Effector memory CD8-positive, alpha-beta T cell (primary cell): Measurements from ENCODE around the gene CDC73.

Experiments
- ATAC-seq: fragments of 150-1000 bp; cut with Tn5 transposase; replicated peaks from 2 replicates; pipeline ENCODE4 v1.10.0; 2021; ENCODE audit warnings: mild to moderate bottlenecking, moderate library complexity
- DNase-seq, 3 experiments: peaks; one replicate each; pipeline ENCODE4 v3.0.0; 2021
- H3K27ac Mint-ChIP-seq, 2 donors: one replicate each; pipeline ENCODE4 v1.8.0; 2022; ENCODE audit warnings: mild to moderate bottlenecking in 2 of 2, mixed read lengths in 2 of 2, moderate library complexity in 2 of 2
- H3K27me3 Mint-ChIP-seq, 2 donors: one replicate each; pipeline ENCODE4 v1.8.0; 2022; ENCODE audit warnings: mixed read lengths in 2 of 2
- H3K36me3 Mint-ChIP-seq: one replicate; pipeline ENCODE4 v1.8.0; 2022; ENCODE audit warnings: mild to moderate bottlenecking, moderate library complexity, mixed read lengths; ENCODE audit not compliant: insufficient read depth
- H3K4me1 Mint-ChIP-seq, 2 donors: one replicate each; pipeline ENCODE4 v1.8.0; 2022; ENCODE audit warnings: low read depth in 2 of 2, mixed read lengths in 2 of 2
- H3K4me3 Mint-ChIP-seq, 2 donors: one replicate each; pipeline ENCODE4 v1.8.0; 2022; ENCODE audit warnings: mild to moderate bottlenecking in 2 of 2, mixed read lengths in 2 of 2, moderate library complexity in 2 of 2
- H3K9me3 Mint-ChIP-seq, 2 donors: one replicate each; pipeline ENCODE4 v1.8.0; 2022; ENCODE audit warnings: mixed read lengths in 2 of 2

The CDC73 gene

DNA sequence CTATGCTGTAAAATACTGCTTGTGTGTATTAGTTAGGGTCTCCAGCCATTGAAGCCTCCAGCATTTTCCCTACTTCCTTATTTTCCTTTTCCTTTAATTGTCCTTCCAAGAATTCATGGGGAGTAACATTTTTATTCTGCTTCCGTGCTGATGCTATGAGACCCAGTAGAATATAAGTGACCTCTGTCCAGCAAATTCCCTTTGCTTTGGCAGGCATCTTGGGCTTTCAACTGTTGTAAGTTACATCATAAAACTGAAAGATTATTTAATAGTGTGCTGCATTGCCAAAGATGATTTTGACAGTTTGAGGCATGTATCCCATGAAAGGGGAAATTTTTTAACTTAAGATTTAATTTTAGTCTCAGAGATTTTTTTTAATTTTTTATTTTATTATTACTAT is 112.7 kb downstream of the CDC73 start:
- Mint-ChIP-seq H3K36me3 (peaks cover 40% of the 10 kb centered on the region), H3K4me1 (peaks cover 8 to 17% of the 10 kb centered on the region in 2 donors), H3K27ac (no peak overlapping the region), H3K27me3 (no peaks in the 10 kb centered on the region), H3K4me3 (no peak overlapping the region), H3K9me3 (no peaks in the 10 kb centered on the region)
- DNase-seq (no peak), ATAC-seq (no peak)

DNA sequence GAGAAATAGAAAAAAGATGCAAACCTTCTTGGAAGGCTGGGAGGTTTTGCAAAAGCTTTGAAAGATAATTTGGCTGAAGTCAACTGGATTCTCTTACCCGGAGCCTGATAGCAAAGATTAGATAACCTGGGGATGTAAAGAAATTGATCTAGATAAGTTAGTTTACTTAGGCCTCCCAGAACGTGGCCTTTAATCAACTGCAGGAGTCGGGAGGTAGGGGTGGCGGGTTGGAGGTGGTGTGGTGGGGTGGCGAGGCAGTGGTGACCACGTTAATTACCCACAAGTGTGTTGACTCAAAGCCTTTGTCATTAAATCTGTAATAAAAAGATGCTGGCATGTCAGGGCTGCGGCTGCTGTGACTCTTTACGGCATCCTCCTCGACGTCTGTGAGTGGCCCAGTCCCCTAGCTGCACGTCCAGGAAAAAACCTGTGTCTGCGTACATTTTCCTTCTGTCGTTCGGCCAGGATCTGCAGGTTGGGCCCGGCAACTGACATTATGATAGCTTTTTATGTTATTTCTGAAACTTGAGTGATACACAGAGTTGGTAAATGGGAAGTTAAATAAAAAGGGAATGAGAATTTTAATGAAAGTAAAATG is 115.6 kb downstream of the CDC73 start:
- Mint-ChIP-seq H3K4me3 (no peak overlapping the region), H3K27ac (no peak overlapping the region), H3K36me3 (peaks cover 37% of the 10 kb centered on the region), H3K9me3 (peaks cover 0 to 4% of the 10 kb centered on the region in 2 donors), H3K27me3 (no peaks in the 10 kb centered on the region), H3K4me1 (peaks cover 32 to 33% of the 10 kb centered on the region in 2 donors)
- DNase-seq (no peak), ATAC-seq (no peak)

DNA sequence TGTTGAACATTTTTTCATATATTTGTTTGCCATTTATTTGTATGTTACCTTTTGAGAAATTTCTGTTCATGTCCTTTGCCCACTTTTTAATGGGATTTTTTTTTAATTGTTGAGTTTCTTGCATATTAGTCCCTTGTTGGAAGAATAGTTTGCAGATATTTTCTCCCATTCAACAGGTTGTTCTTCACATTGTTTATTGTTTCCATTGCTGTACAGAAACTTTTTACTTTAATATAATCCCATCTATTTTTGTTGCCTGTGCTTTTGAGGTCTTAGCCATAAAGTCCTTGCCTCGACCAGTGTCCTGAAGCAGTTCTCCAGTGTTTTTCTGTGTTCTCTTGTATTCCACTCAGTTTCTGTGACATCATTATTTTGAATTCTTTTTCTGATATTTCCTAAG is 118.8 kb downstream of the CDC73 start:
- H3K27ac Mint-ChIP-seq = peak overlapping the region; percentile 45 to 87
- H3K9me3 Mint-ChIP-seq = peaks cover 0 to 4% of the 10 kb centered on the region in 2 donors
- DNase-seq = no peak
- H3K4me1 Mint-ChIP-seq = peaks cover 39% of the 10 kb centered on the region in 2 donors
- no peaks in the 10 kb centered on the region for H3K27me3 Mint-ChIP-seq
- peaks cover 23% of the 10 kb centered on the region for H3K36me3 Mint-ChIP-seq
- no peak for ATAC-seq
- peak overlapping the region; percentile 59 for H3K4me3 Mint-ChIP-seq

DNA sequence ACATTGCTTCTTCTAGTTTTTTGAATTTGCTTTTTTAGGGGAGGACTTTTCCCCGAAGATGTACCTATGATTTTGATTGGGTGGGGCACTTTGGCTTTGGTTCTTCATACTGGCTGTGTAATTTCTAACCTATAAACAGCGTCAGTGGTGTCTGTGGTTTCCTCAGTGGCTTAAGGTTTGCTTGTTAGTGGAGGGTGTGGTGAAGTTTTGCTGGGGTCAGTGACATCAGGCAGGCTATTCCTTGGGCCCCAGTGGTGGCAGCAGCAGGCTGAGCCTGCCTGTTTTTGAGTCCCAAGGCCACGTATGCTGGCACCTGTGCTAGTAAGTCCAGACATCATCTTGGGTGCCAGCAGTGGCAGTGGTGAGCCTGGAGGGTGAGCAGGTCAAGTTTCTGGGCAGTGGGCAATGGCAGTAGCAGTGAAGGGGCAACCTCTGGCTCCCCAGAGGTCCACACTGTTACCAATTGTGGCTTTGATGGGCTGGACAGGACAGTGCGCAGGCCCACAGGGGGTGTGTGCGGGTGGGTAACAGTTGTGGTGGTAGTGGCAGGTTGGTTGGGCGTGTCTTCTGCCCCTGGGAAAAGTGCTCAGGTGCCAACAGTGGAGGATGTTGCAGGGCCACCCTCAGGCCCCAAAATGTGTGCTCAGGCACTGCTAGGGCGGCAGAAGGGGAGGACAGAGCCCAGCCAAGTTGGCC is 119.4 kb downstream of the CDC73 start:
- DNase-seq (no peak), ATAC-seq (peak; percentile 68)
- Mint-ChIP-seq H3K4me3 (peak overlapping the region; percentile 59), H3K9me3 (peaks cover 0 to 4% of the 10 kb centered on the region in 2 donors), H3K36me3 (peaks cover 23% of the 10 kb centered on the region), H3K27me3 (no peaks in the 10 kb centered on the region), H3K4me1 (peaks cover 39 to 42% of the 10 kb centered on the region in 2 donors), H3K27ac (peak overlapping the region; percentile 45 to 87)

DNA sequence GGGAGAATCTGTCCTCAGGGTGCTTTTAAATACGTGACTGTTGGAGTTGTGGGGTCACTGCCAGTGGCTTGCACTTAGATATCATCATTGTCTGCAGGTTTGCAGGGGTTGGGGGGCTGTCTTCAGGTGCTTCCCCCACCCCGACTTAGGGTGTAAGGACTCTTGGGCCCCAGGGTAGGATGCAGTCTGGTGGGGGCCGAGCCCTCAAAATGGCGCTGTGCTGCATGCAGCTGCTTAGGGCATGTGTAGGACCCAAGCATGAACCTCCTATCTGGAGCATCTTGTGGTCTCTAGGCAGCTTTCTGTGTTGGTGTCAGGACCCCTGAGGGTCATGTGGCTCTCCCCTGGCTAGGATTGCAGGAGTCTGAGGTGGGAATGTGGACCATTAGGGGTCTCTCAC is 120.2 kb downstream of the CDC73 start:
- Mint-ChIP-seq H3K9me3 (peaks cover 0 to 4% of the 10 kb centered on the region in 2 donors), H3K27ac (peak overlapping the region in 1 of 2 donors; percentile 87), H3K4me1 (peaks cover 39 to 42% of the 10 kb centered on the region in 2 donors), H3K36me3 (peaks cover 19% of the 10 kb centered on the region), H3K27me3 (no peaks in the 10 kb centered on the region), H3K4me3 (no peak overlapping the region)
- DNase-seq (no peak), ATAC-seq (no peak)

DNA sequence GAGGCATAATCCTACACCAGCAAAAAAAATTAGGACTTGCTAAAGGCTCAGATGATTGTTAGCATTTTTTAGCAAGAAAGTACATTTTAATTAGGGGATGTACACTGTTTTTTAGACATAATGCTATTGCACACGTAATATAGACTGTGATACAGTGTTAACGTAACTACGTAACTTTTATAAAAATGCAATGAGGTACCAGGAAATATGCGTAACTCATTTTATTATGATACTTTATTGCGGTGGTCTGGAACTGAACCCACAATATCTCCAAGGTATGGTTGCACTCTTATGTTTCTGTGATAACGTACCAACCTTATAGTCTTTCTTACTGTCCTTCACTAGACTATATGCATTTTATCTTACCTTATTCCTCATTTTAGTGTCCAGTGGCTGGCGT is 127.4 kb downstream of the CDC73 start:
- DNase-seq = no peak
- Mint-ChIP-seq H3K36me3 (peaks cover 34% of the 10 kb centered on the region), H3K9me3 (no peaks in the 10 kb centered on the region), H3K4me1 (peaks cover 10 to 11% of the 10 kb centered on the region in 2 donors), H3K27ac (no peak overlapping the region), H3K27me3 (no peaks in the 10 kb centered on the region), H3K4me3 (no peak overlapping the region)
- no peak for ATAC-seq

DNA sequence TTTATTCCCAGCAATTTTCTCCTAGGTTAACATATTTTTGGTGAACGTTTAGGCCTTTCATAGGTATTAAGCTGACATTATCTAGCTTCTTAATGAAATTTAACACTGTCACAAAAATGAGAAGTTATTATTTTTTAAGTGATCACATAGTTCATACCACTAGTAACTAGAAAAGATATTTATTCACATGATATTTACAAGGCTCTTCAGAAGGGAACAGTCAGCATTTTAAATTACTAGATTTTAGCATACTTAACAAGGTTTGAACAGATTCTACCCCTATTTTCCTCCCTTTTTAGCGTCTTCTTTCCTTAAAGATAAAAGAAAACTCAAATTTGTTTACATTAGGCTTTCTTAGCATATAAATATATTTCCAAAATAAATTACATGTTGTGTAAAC is 130.1 kb downstream of the CDC73 start:
- H3K27me3 Mint-ChIP-seq = no peaks in the 10 kb centered on the region
- no peaks in the 10 kb centered on the region for H3K9me3 Mint-ChIP-seq
- H3K4me3 Mint-ChIP-seq = no peak overlapping the region
- H3K27ac Mint-ChIP-seq = no peak overlapping the region
- peaks cover 2 to 3% of the 10 kb centered on the region in 2 donors for H3K4me1 Mint-ChIP-seq
- DNase-seq = no peak
- peaks cover 34% of the 10 kb centered on the region for H3K36me3 Mint-ChIP-seq
- no peak for ATAC-seq

DNA sequence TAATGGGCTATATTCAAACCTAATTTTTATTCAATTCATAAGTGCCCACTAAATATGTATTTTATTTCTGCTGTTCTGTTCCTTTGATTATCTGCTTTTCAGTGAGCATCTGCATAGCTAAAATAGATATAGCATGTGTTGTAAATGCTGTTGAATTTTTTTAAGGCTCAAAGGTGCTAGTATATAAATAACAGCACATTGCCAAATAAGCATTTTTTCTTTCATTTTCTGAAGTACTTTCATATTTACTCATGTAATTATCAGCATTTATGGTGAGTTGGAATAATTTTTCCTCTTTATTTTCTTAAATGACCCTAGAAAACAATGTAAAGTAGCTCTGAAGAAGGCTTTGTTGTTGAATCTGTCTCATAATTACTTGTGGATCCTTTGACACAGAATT is 134.2 kb downstream of the CDC73 start:
- no peak for DNase-seq

DNA sequence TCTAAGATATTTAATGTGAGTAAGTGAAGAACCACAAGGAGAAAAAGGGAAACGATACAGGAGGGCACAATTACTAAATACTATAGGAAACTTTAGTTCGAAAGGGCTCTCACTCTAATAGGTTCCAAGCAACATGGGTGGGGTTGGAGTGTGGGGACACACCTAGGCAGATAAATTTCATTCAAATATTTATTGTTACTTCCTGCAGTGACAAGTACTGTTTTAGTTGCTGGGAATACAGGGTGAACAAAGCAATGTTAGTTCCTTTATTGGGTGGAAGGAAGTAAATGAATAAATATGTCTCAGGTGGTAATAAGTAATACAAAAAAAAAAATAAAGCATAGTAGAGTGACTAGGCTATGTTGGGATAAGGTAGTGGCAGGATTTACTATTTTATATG is 137.8 kb downstream of the CDC73 start:
- H3K4me3 Mint-ChIP-seq = no peak overlapping the region
- no peaks in the 10 kb centered on the region for H3K9me3 Mint-ChIP-seq
- no peak for ATAC-seq
- DNase-seq = no peak
- no peaks in the 10 kb centered on the region for H3K27me3 Mint-ChIP-seq
- peaks cover 0 to 2% of the 10 kb centered on the region in 2 donors for H3K4me1 Mint-ChIP-seq
- no peaks in the 10 kb centered on the region for H3K36me3 Mint-ChIP-seq
- H3K27ac Mint-ChIP-seq = no peak overlapping the region

More for the DNA sequence above, 134.2 kb downstream of the CDC73 start:
- H3K9me3 Mint-ChIP-seq = no peaks in the 10 kb centered on the region
- no peak overlapping the region for H3K4me3 Mint-ChIP-seq
- H3K27ac Mint-ChIP-seq = peak overlapping the region in 1 of 2 donors; percentile 35
- H3K27me3 Mint-ChIP-seq = no peaks in the 10 kb centered on the region
- ATAC-seq = no peak
- H3K36me3 Mint-ChIP-seq = peaks cover 13% of the 10 kb centered on the region
- H3K4me1 Mint-ChIP-seq = no peaks in the 10 kb centered on the region

DNA sequence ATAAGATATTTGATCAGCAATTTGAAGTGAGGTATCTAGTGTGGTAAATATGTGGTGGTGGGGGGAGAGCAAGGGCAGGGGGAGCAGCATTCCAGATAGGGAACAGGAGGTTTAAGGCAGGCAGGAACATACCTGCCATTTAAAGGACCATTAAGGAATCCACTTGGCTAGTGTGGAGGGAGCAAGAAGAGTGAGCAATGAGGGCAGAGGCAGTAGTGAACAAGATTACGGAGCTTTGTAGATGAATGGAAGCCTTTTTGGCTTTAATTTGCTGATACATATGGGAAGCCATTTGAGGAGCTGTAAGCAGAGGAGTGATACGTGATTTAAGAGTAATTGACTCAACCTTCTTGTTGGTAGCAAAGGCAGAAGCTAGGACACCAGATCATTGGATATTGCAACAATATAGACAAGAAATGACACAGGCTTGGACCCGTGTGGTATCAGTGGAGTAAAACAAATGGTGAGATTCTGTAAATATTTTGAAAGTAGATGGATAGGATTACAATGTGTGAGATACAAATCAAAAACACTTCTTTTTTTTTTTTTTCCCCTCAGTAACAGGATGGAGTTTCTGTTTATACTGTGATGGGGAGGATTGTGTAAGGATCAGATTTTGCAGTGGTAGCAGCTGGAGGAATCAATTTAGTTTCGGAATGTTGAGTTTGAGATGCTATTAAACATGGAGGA is 138.4 kb downstream of the CDC73 start:
- no peaks in the 10 kb centered on the region for H3K9me3 Mint-ChIP-seq
- H3K27ac Mint-ChIP-seq = no peak overlapping the region
- H3K27me3 Mint-ChIP-seq = no peaks in the 10 kb centered on the region
- H3K4me1 Mint-ChIP-seq = peaks cover 0 to 2% of the 10 kb centered on the region in 2 donors
- ATAC-seq (no peak), DNase-seq (no peak)
- no peak overlapping the region for H3K4me3 Mint-ChIP-seq
- H3K36me3 Mint-ChIP-seq = peaks cover under 1% of the 10 kb centered on the region

DNA sequence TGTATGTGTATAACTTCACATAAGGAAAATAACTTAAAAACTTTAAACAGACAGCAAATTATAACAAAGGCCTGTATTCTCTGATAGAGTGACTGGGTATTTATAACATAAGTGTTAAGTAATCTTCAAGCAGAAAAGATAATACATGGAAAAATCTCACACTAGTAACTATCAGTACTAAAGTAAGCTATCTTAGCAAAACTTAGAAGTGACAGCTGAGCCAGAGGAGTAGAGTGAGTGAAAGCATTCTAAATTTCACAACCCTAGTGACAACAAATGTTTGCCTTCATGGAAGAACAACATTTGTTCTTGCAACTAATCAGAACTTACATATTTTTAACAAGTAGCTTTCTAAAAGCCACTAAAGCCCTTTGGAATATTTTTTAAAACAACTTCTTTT is 139.1 kb downstream of the CDC73 start:
- no peaks in the 10 kb centered on the region for H3K27me3 Mint-ChIP-seq
- H3K9me3 Mint-ChIP-seq = no peaks in the 10 kb centered on the region
- ATAC-seq (no peak), DNase-seq (no peak)
- no peak overlapping the region for H3K27ac Mint-ChIP-seq
- no peak overlapping the region for H3K4me3 Mint-ChIP-seq
- H3K36me3 Mint-ChIP-seq = peaks cover 4% of the 10 kb centered on the region
- peaks cover 0 to 2% of the 10 kb centered on the region in 2 donors for H3K4me1 Mint-ChIP-seq

DNA sequence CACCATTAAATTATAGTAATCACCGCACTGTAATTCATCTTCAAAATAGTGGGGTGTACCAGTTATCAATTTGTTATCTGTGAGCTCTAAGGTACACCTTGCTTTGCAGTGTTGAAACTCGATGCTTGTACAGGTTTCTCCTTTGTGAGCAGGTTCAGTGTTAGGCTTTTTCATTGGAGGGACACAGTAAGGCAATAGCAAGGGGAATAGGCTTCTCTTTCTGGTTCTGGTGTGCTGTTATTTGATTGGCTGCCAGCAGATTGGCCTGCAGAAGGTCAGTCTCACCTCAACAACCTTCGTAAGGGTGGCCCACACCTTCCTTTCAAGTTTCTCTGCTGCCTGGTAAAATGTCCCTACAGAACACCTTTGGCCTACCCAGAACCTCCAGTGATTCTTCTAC is 140.8 kb downstream of the CDC73 start:
- ATAC-seq = no peak
- H3K27ac Mint-ChIP-seq = peak overlapping the region in 1 of 2 donors; percentile 21

DNA sequence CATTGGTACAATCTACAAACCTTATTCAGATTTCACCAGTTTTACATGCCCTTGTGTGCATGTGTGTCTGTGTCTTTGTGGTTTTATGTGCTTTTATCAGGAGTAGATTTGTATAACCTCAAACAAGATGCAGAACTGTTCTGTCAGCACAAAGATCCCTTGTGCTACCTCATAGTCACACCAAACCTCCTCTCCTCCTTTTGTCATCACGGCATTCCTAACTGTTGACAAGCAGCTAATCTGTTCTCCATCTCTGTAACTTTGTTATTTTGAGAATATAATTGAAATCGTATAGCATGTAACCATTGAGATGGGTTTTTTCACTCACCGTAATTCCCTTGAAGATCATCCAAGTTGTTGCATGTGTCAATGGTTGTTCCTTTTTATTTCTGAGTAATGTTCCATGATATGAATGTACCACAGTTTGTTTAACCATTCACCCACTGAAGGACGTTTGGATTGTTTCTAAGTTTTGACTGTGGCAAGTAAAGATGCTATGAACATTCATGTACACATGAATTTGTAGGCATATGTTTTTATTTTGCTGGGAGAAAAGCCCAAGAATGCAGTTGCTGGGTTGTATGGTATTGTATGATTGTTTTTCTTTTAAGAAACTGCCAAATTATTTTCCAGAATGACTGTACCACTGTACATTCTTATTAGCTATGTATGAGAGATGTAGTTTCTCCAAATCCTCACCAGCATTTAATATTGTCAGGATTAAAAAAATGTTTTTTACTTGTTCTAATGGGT is 142.7 kb downstream of the CDC73 start:
- H3K27ac Mint-ChIP-seq = no peak overlapping the region
- no peaks in the 10 kb centered on the region for H3K9me3 Mint-ChIP-seq
- peaks cover 7% of the 10 kb centered on the region for H3K36me3 Mint-ChIP-seq

More for the DNA sequence above, 140.8 kb downstream of the CDC73 start:
- Mint-ChIP-seq H3K4me1 (peaks cover 0 to 2% of the 10 kb centered on the region in 2 donors), H3K9me3 (no peaks in the 10 kb centered on the region), H3K4me3 (no peak overlapping the region), H3K27me3 (no peaks in the 10 kb centered on the region), H3K36me3 (peaks cover 7% of the 10 kb centered on the region)
- no peak for DNase-seq

More for the DNA sequence above, 142.7 kb downstream of the CDC73 start:
- no peak for ATAC-seq
- DNase-seq = no peak
- H3K4me3 Mint-ChIP-seq = no peak overlapping the region
- H3K4me1 Mint-ChIP-seq = peaks cover 0 to 2% of the 10 kb centered on the region in 2 donors
- no peaks in the 10 kb centered on the region for H3K27me3 Mint-ChIP-seq
